ENCODE data around the gene GAGE10. TPM values are rescaled to one million over a fixed set of nuclear protein-coding genes. Genes with fewer than 3 reads are reported as not detected.
"Not testable (repeated sequence)": the region's sequence is repeated elsewhere in the genome, so short reads cannot be mapped to it uniquely, and the experiment has no call there.

The GAGE10 gene
- total and polyA plus RNA-seq, 2 donors (not counting 1 experiment from before 2014, with no cell fraction given) = not detected

DNA sequence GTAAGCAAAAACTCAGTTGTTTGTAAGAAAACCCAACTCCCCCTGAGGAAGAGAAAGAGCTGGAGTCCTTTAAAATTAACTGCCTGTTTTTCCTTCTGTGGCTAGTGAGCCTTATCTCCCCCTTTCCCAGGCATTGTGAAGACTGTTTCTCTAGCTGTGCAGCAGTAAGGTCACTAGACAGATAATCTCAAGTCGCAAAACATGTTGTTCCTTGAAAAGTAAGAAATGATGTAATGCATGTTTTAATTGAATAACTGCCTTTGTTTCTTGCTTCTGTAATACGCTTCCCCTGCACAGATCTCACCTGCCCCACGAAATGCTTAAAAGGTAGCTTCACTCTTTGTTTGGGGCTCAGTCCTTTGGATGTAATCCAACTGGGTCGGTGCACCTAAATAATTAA is 12.6 kb downstream of the GAGE10 start:
- no peaks in the 10 kb centered on the region for H4K20me1 ChIP-seq (ENCODE audit: control insufficient read depth, insufficient read depth, low read length, poor library complexity, severe bottlenecking)
- H3K4me3 Mint-ChIP-seq = no peak overlapping the region
- no peaks in the 10 kb centered on the region for H3K27me3 ChIP-seq (replicated peaks in 1 of 4; ENCODE audit: control extremely low read depth in 1 of 4, control insufficient read depth in 3 of 4, insufficient read depth in 4 of 4, low read length in 3 of 4)
- intact Hi-C loops (cut with micrococcal nuclease) = no loop called here
- no peaks in the 10 kb centered on the region for H3K36me3 ChIP-seq (replicated peaks in 1 of 2; ENCODE audit: control extremely low read depth in 1 of 2, control insufficient read depth in 1 of 2, extremely low read depth in 1 of 2, insufficient read depth in 2 of 2, low read length in 1 of 2)
- no peak overlapping the region for H3K27ac Mint-ChIP-seq
- H3K9me3 Mint-ChIP-seq (ENCODE audit: insufficient read depth) = no peaks in the 10 kb centered on the region
- TF ChIP-seq, protein P1, sequence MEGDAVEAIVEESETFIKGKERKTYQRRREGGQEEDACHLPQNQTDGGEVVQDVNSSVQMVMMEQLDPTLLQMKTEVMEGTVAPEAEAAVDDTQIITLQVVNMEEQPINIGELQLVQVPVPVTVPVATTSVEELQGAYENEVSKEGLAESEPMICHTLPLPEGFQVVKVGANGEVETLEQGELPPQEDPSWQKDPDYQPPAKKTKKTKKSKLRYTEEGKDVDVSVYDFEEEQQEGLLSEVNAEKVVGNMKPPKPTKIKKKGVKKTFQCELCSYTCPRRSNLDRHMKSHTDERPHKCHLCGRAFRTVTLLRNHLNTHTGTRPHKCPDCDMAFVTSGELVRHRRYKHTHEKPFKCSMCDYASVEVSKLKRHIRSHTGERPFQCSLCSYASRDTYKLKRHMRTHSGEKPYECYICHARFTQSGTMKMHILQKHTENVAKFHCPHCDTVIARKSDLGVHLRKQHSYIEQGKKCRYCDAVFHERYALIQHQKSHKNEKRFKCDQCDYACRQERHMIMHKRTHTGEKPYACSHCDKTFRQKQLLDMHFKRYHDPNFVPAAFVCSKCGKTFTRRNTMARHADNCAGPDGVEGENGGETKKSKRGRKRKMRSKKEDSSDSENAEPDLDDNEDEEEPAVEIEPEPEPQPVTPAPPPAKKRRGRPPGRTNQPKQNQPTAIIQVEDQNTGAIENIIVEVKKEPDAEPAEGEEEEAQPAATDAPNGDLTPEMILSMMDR (IDR thresholded peaks at IDR 0.05) = no peak
- no peak for TF ChIP-seq EZH2 (IDR thresholded peaks at IDR 0.05; ENCODE audit: borderline replicate concordance, insufficient read depth, low read depth, low read length, poor library complexity, severe bottlenecking)
- DNase-seq (no peak), ATAC-seq (ENCODE audit: low read depth) (no peak)
- H3K9me3 ChIP-seq (ENCODE audit: control extremely low read depth in 1 of 3, control insufficient read depth in 2 of 3, insufficient read depth in 1 of 3, low read length in 2 of 3) = no peaks in the 10 kb centered on the region
- no peak overlapping the region for H2AFZ ChIP-seq (ENCODE audit: insufficient read depth, low read depth, low read length, poor library complexity, severe bottlenecking)
- H3K4me1 Mint-ChIP-seq = no peaks in the 10 kb centered on the region
- H3K79me2 ChIP-seq (ENCODE audit: control insufficient read depth, insufficient read depth, low read length) = no peaks in the 10 kb centered on the region
- no peak overlapping the region for H3K4me3 ChIP-seq (ENCODE audit: control extremely low read depth in 1 of 5, extremely low read depth in 1 of 5, insufficient read depth in 1 of 5, low read depth in 2 of 5, low read length in 4 of 5)
- ChIA-PET POLR2A (no interaction called here), CTCF (no interaction called here)
- H3K27me3 Mint-ChIP-seq = no peaks in the 10 kb centered on the region
- no peaks in the 10 kb centered on the region for H3K4me1 ChIP-seq (ENCODE audit: control insufficient read depth in 2 of 2, insufficient read depth in 2 of 2, low read length in 2 of 2)
- WGBS (ENCODE audit: insufficient coverage) = 40% methylated on average over 1 of the region's 4 CpGs
- H3K27ac ChIP-seq (ENCODE audit: low read length in 2 of 2) = no peak overlapping the region
- no peak overlapping the region for H3K9ac ChIP-seq (ENCODE audit: low read length)
- H3K4me2 ChIP-seq (replicated peaks; ENCODE audit: low read depth, low read length, poor library complexity, severe bottlenecking) = no peak overlapping the region

DNA sequence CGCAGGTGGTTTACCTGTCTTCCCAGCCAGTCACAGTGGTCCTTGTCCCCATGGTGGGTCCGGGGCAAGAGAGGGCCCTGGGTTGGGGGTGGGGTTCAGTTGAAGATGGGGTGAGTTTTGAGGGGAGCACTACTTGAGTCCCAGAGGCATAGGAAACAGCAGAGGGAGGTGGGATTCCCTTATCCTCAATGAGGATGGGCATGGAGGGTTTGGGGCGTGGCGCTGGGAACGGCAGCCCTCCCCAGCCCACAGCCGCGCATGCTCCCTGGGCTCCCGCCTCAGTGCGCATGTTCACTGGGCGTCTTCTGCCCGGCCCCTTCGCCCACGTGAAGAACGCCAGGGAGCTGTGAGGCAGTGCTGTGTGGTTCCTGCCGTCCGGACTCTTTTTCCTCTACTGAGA is 18.3 kb downstream of the GAGE10 start, which contains the start of gene GAGE12J:
TSS of gene GAGE12J (plus strand) at position 301 of the 400 bp plus-strand sequence. CDS start 1,157 bp downstream, outside the sequence.
- H3K27me3 ChIP-seq (replicated peaks in 1 of 4; ENCODE audit: control extremely low read depth in 1 of 4, control insufficient read depth in 3 of 4, insufficient read depth in 4 of 4, low read length in 3 of 4); POLR2A ChIA-PET; H3K79me2 ChIP-seq (ENCODE audit: control insufficient read depth, insufficient read depth, low read length); H3K27me3 Mint-ChIP-seq; H3K4me1 ChIP-seq (ENCODE audit: control insufficient read depth in 2 of 2, insufficient read depth in 2 of 2, low read length in 2 of 2); H2AFZ ChIP-seq (ENCODE audit: insufficient read depth, low read depth, low read length, poor library complexity, severe bottlenecking); H3K9me3 Mint-ChIP-seq (ENCODE audit: insufficient read depth); H3K9ac ChIP-seq (ENCODE audit: low read length); ATAC-seq (ENCODE audit: low read depth); H3K9me3 ChIP-seq (ENCODE audit: control extremely low read depth in 1 of 3, control insufficient read depth in 2 of 3, insufficient read depth in 1 of 3, low read length in 2 of 3); H3K4me3 Mint-ChIP-seq; H3K36me3 ChIP-seq (replicated peaks in 1 of 2; ENCODE audit: control extremely low read depth in 1 of 2, control insufficient read depth in 1 of 2, extremely low read depth in 1 of 2, insufficient read depth in 2 of 2, low read length in 1 of 2); intact Hi-C loops (cut with micrococcal nuclease); H3K27ac Mint-ChIP-seq; H3K4me1 Mint-ChIP-seq; H3K27ac ChIP-seq (ENCODE audit: low read length in 2 of 2); CTCF ChIA-PET; DNase-seq; H4K20me1 ChIP-seq (ENCODE audit: control insufficient read depth, insufficient read depth, low read length, poor library complexity, severe bottlenecking); H3K4me3 ChIP-seq (ENCODE audit: control extremely low read depth in 1 of 5, extremely low read depth in 1 of 5, insufficient read depth in 1 of 5, low read depth in 2 of 5, low read length in 4 of 5); H3K4me2 ChIP-seq (replicated peaks; ENCODE audit: low read depth, low read length, poor library complexity, severe bottlenecking): not testable (repeated sequence)
- no CpG with 5 or more reads among the region's 16 CpGs for WGBS (ENCODE audit: insufficient coverage)

DNA sequence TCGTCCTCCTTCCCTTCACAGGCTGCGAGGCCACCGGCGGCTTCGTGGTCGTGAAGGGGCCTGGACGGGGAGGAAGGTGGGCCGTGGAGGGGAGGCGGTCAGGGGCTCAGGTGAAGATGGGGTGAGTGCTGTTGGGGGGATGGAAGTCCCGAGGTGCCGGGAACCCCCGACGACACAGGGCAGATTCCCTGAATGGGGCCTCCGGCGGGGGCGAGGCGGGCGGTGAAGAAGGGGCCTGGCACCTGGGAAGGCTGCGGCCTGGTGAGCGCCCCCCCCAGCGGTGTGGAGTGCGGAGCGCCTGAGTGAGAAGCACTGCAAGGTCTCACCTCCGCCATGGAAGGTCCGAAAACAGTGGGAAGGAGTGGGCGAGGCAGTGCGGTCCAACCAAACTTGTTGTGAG is 18.8 kb downstream of the GAGE10 start:
- H3K4me3 Mint-ChIP-seq; H3K27ac ChIP-seq (ENCODE audit: low read length in 2 of 2); H3K9me3 Mint-ChIP-seq (ENCODE audit: insufficient read depth); H2AFZ ChIP-seq (ENCODE audit: insufficient read depth, low read depth, low read length, poor library complexity, severe bottlenecking); intact Hi-C loops (cut with micrococcal nuclease); H3K4me1 ChIP-seq (ENCODE audit: control insufficient read depth in 2 of 2, insufficient read depth in 2 of 2, low read length in 2 of 2); H3K79me2 ChIP-seq (ENCODE audit: control insufficient read depth, insufficient read depth, low read length); H3K9me3 ChIP-seq (ENCODE audit: control extremely low read depth in 1 of 3, control insufficient read depth in 2 of 3, insufficient read depth in 1 of 3, low read length in 2 of 3); H3K27me3 ChIP-seq (replicated peaks in 1 of 4; ENCODE audit: control extremely low read depth in 1 of 4, control insufficient read depth in 3 of 4, insufficient read depth in 4 of 4, low read length in 3 of 4); H3K4me1 Mint-ChIP-seq; H3K9ac ChIP-seq (ENCODE audit: low read length); H3K4me2 ChIP-seq (replicated peaks; ENCODE audit: low read depth, low read length, poor library complexity, severe bottlenecking); H3K27me3 Mint-ChIP-seq; H3K4me3 ChIP-seq (ENCODE audit: control extremely low read depth in 1 of 5, extremely low read depth in 1 of 5, insufficient read depth in 1 of 5, low read depth in 2 of 5, low read length in 4 of 5); DNase-seq; H3K27ac Mint-ChIP-seq; POLR2A ChIA-PET; CTCF ChIA-PET; H3K36me3 ChIP-seq (replicated peaks in 1 of 2; ENCODE audit: control extremely low read depth in 1 of 2, control insufficient read depth in 1 of 2, extremely low read depth in 1 of 2, insufficient read depth in 2 of 2, low read length in 1 of 2); H4K20me1 ChIP-seq (ENCODE audit: control insufficient read depth, insufficient read depth, low read length, poor library complexity, severe bottlenecking); ATAC-seq (ENCODE audit: low read depth): not testable (repeated sequence)
- WGBS (ENCODE audit: insufficient coverage) = no CpG with 5 or more reads among the region's 27 CpGs

All from B cell (primary cell).